Transverse colon (tissue), 4 donors: ENCODE results near the gene PLBD2. TPM values are rescaled to one million over a fixed set of nuclear protein-coding genes. Genes with fewer than 3 reads are reported as not detected.
A peak's percentile ranks its signal among the peaks of the same experiment; 100 is the strongest.

Source experiments
- DNase-seq: peaks from one replicate; pipeline ENCODE4 v3.0.0-alpha.2; 2019
- H3K27ac ChIP-seq, 4 donors: fragments of 200-600 bp; sonication (generic); 2 replicates each; pipeline ENCODE4 v1.5.1; 2016 to 2018; ENCODE audit warnings: inconsistent platforms in 4 of 4
- H3K27me3 ChIP-seq: fragments of 200-600 bp; sonication (generic); 2 replicates; pipeline ENCODE4 v1.5.1; 2017; ENCODE audit warnings: inconsistent platforms
- H3K36me3 ChIP-seq, 4 donors: fragments of 200-600 bp; sonication (generic); 2 replicates each; pipeline ENCODE4 v1.5.1; 2017 to 2019; ENCODE audit warnings: inconsistent platforms in 4 of 4
- H3K4me1 ChIP-seq, 4 donors: fragments of 200-600 bp; sonication (generic); 2 replicates each; pipeline ENCODE4 v1.5.1; 2017 to 2020; ENCODE audit warnings: inconsistent platforms in 4 of 4
- H3K4me3 ChIP-seq, 4 donors: fragments of 200-600 bp; sonication (generic); 1 replicate in 1 of 4; 2 replicates in 3 of 4; pipeline versions ENCODE4 v1.5.1 to v1.6.1; 2017 to 2019; ENCODE audit warnings: inconsistent platforms in 4 of 4
- H3K9me3 ChIP-seq, 2 donors: fragments of 200-600 bp; sonication (generic); 2 replicates each; pipeline ENCODE4 v1.5.1; 2017 to 2019; ENCODE audit warnings: inconsistent platforms in 2 of 2
- CTCF ChIP-seq, 5 experiments: fragments of 200-600 bp in 3 of 5; fragments of 450-650 bp in 2 of 5; sonication (generic) in 3 of 5; IDR thresholded peaks; 1 replicate in 2 of 5; 2 replicates in 3 of 5; pipeline ENCODE4 v1.5.1; 2016 to 2017; ENCODE audit warnings: antibody characterized with exemption in 5 of 5, inconsistent platforms in 3 of 5, mild to moderate bottlenecking in 2 of 5, moderate library complexity in 1 of 5
- EP300 ChIP-seq: sonication (generic); formaldehyde crosslinking; IDR thresholded peaks from one replicate; pipeline ENCODE4 v1.6.1; 2017; ENCODE audit warnings: antibody characterized with exemption, low read depth
- POLR2A ChIP-seq: fragments of 450-650 bp; IDR thresholded peaks from one replicate; pipeline ENCODE4 v1.6.1; 2016; ENCODE audit warnings: antibody characterized with exemption, mild to moderate bottlenecking, moderate library complexity
- POLR2AphosphoS5 ChIP-seq, 3 donors: sonication (generic); formaldehyde crosslinking; IDR thresholded peaks; one replicate each; pipeline ENCODE4 v1.6.1; 2016; ENCODE audit warnings: antibody characterized with exemption in 3 of 3
- WGBS, 2 donors: methylation state at CpG; one replicate each; pipeline ENCODE4 v1.1.5; 2018; ENCODE audit warnings: low coverage in 1 of 2; 5-methylcytosine and 5-hydroxymethylcytosine counted together
- in situ Hi-C, 4 donors: fragments of 200-750 bp; cut with MboI; loops; one replicate each; pipeline versions ENCODE4 v1.15.0 to v1.15.1; 2017; ENCODE audit warnings: low sequenced_read_pairs in 3 of 4, low pct_ligation_motif_present in 1 of 4, low pct_unique_long_range_greater_than_20kb in 1 of 4
- intact Hi-C: fragments of 100-400 bp; cut with DNase I; formaldehyde crosslinking; loops from one replicate; pipeline ENCODE4 v1.15.1; 2023; ENCODE audit warnings: low total_unique reads
- total RNA-seq, 4 donors: library from RNA; depleted of rRNA; stranded (reverse); fragments of >200 nt; gene quantifications; one replicate each; pipeline ENCODE4 v1.1.0, GENCODE V29; 2016

Gene PLBD2
- total RNA-seq, 4 donors from 2014 or later: 12.3 to 27.5 (median 19.0) TPM

GRCh38 chr12:113332688-113333417, 25.5 kb upstream of the PLBD2 start:
- in situ Hi-C loops (loop anchor here in 1 of 4 donors (25.0 kb wide), 1 partner anchor 146 kb away; the partner anchor contains the start of genes DDX54 and RITA1), intact Hi-C loops (no loop called here)
- Histone ChIP-seq H3K9me3 (no peaks in the 10 kb centered on the region), H3K4me1 (peaks cover 0 to 23% (median 20%) of the 10 kb centered on the region in 4 donors), H3K36me3 (no peaks in the 10 kb centered on the region), H3K4me3 (peak overlapping the region in 2 of 4 donors; percentile 62 to 93), H3K27ac (peak overlapping the region in 2 of 4 donors; percentile 5 to 81), H3K27me3 (no peaks in the 10 kb centered on the region)
- no peak for DNase-seq
- TF ChIP-seq CTCF (IDR thresholded peaks at IDR 0.05) (no peak), POLR2AphosphoS5 (IDR thresholded peaks at IDR 0.05) (no peak), EP300 (no peak), POLR2A (no peak)
- WGBS, 2 donors: 81 to 95% methylated on average over 4 to 17 of the region's 17 CpGs

- intact Hi-C loops (no loop called here), in situ Hi-C loops (loop anchor here in 1 of 4 donors (25.0 kb wide), 1 partner anchor 146 kb away; the partner anchor contains the start of genes DDX54 and RITA1)
- no peaks in the 10 kb centered on the region for H3K36me3 ChIP-seq
- no peaks in the 10 kb centered on the region for H3K27me3 ChIP-seq
- peak overlapping the region in 3 of 4 donors; percentile 81 to 92 (median 90) for H3K27ac ChIP-seq
- DNase-seq: no peak
- H3K9me3 ChIP-seq: no peaks in the 10 kb centered on the region
- H3K4me3 ChIP-seq: peak overlapping the region in 3 of 4 donors; percentile 62 to 93 (median 89)
- 85% methylated on average over 5 of the region's 5 CpGs; no CpG with 5 or more reads in 1 of the 2 donors for WGBS, 2 donors
- peaks cover 0 to 23% (median 20%) of the 10 kb centered on the region in 4 donors for H3K4me1 ChIP-seq
- TF ChIP-seq EP300: no peak
- no peak for TF ChIP-seq CTCF (IDR thresholded peaks at IDR 0.05)
- no peak for TF ChIP-seq POLR2A
- TF ChIP-seq POLR2AphosphoS5 (IDR thresholded peaks at IDR 0.05): no peak
Measured at GRCh38 chr12:113333418-113333750, 25.0 kb upstream of the PLBD2 start.

- H3K4me3 ChIP-seq: peak overlapping the region; percentile 20 to 93 (median 76)
- intact Hi-C loops (no loop called here), in situ Hi-C loops (loop anchor here in 1 of 4 donors (25.0 kb wide), 1 partner anchor 147 kb away; the partner anchor contains the start of genes DDX54 and RITA1)
- H3K9me3 ChIP-seq: no peaks in the 10 kb centered on the region
- H3K4me1 ChIP-seq: peaks cover 0 to 23% (median 20%) of the 10 kb centered on the region in 4 donors
- TF ChIP-seq POLR2AphosphoS5 (IDR thresholded peaks at IDR 0.05) (no peak), CTCF (IDR thresholded peaks at IDR 0.05) (no peak), EP300 (no peak), POLR2A (no peak)
- 3 to 22% methylated on average over 9 to 27 of the region's 27 CpGs for WGBS, 2 donors
- DNase-seq: peak; percentile 26
- H3K36me3 ChIP-seq: no peaks in the 10 kb centered on the region
- peak overlapping the region; percentile 78 to 92 (median 86) for H3K27ac ChIP-seq
- H3K27me3 ChIP-seq: no peaks in the 10 kb centered on the region
Measured at GRCh38 chr12:113333877-113334785, 24.3 kb upstream of the PLBD2 start.
